ENCODE results near the gene NT5DC1. TPM values are rescaled to one million over a fixed set of nuclear protein-coding genes. Genes with fewer than 3 reads are reported as not detected.
"Not testable (repeated sequence)": the region's sequence is repeated elsewhere in the genome, so short reads cannot be mapped to it uniquely, and the experiment has no call there.

Gene NT5DC1
- polyA plus RNA-seq, 1 donor, result 25.7 TPM

- no peak for DNase-seq
Observed at GRCh38 chr6:116280161-116280932, 179.7 kb downstream of the NT5DC1 start.

DNA sequence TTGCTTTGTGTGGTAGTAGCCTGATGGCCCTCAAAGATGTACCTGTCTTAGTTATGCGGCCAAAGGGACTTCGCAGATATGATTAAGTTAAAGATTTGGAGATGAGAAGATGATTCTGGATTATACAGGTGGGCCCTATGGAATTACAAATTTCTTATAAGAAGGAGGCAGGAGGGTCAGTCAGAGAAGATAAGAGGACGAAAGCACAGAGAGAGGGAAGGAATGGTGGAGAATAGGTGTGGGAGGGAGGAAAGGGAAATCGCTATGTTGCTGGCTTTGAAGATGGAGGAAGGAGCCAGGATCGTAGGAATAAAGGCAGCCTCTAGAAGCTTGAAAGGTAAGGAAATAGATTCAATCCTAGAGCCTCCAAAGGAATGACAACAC is 180.3 kb downstream of the NT5DC1 start:
- no peak for DNase-seq

GRCh38 chr6:116282698-116283097 is 182.0 kb downstream of the NT5DC1 start:
- no peak for DNase-seq

DNA sequence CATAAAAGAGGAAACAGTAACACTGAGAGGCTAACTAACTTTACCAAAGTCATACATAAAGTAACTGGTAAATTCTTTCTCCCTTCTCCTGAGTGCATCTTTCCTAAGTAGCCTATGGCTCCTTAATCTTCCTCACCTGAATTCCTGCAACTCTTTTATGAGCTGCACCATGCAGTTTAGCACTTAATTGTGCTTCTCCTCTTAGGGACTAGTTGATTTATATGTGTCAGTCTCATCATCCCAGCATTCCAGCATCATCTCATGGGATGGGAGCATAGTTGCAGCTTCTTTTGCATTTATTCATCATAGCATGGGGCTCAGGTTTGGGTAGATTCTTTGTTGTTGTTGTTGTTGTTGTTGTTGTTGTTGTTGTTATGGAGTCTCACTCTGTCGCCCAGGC is 182.5 kb downstream of the NT5DC1 start:
- no peak for DNase-seq

GRCh38 chr6:116284984-116285383 is 184.3 kb downstream of the NT5DC1 start:
- not testable (repeated sequence) for DNase-seq

GRCh38 chr6:116286773-116287358 is 186.2 kb downstream of the NT5DC1 start:
- no peak for DNase-seq

DNA sequence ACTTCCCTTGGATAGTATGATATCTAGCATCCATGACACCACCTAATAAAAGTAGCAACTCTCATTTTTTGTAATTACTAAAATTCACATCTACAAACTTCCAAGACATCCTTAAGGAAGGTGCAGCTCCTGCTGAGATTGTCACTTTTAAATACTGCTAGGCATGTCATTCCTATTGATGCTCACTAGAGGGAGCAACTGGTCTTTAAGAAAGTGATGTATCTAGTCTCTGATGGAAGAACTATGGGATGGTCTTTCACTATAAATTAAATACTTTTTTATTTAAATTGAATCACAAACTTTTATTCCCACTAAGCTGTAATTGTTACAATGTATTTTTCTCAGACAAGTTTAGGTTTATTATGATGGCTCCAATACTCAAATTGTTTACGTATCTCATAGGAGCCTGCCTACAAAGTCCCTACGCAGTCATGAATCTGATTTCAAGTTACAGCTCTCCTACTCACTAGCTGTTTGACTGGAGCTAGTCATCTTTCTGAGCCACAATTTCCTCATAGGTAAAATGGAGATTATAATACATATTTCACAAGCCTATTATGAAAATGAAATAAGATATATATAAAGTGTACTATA is 187.1 kb downstream of the NT5DC1 start:
- DNase-seq, result peak; percentile 35

DNA sequence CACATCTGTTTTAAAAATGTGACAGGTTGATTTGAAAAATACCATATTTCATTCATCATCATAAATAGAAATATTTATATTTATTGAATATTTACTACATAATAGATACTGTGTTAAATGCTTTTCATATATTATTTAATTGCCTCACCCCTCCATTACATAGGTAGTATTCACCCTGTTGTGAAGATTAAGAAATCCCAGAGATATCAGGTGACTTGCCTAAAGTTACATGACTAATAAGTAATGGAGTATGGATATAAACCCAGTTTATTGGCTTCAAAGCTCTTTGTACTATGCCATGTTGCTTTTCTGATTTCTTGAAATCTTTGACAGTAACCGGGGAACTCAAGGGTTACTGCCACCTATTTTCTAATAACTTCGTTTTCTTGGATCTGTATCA is 189.2 kb downstream of the NT5DC1 start:
- no peak for DNase-seq

- no peak for DNase-seq
Observed at GRCh38 chr6:116290799-116291198, 190.1 kb downstream of the NT5DC1 start.

GRCh38 chr6:116291701-116292396 is 191.2 kb downstream of the NT5DC1 start:
- no peak for DNase-seq

GRCh38 chr6:116292553-116292952 is 191.9 kb downstream of the NT5DC1 start:
- no peak for DNase-seq

- no peak for DNase-seq
Observed at GRCh38 chr6:116298273-116298672, 197.6 kb downstream of the NT5DC1 start.

DNA sequence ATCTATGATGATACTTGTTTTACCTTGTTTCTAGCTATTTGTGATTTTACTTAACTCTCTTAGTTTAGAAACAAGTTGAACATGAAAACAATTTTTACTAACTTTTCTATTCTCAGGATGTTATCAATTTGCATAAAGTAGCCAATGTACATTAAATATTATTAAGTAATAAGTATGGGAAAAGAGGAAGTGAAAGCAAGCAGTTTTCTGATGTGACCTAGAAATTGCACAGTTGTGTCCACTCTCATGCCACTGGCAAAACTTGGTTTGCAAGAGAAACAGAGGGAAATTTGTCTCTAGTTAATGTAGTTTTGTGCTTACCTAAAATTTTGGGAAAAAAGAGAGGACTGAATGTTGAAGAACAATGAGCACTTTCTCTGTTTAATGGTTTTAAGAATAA is 198.3 kb downstream of the NT5DC1 start:
- DNase-seq, result no peak

Other genes with a start within 250 kb of the NT5DC1 start
- 0.32 TPM for gene FRK, start 40.0 kb upstream of the NT5DC1 start, polyA plus RNA-seq (ENCODE audit: insufficient read length)
- gene COL10A1, start 25.3 kb downstream of the NT5DC1 start, polyA plus RNA-seq (ENCODE audit: insufficient read length), result 0.18 TPM
- gene TSPYL4, start 153.2 kb downstream of the NT5DC1 start, polyA plus RNA-seq (ENCODE audit: insufficient read length), result 16.3 TPM
- 63.6 TPM for gene TSPYL1, start 179.1 kb downstream of the NT5DC1 start, polyA plus RNA-seq (ENCODE audit: insufficient read length)

Data from hindlimb muscle (tissue), 1 donor.